Loucy (cell line): Measurements from ENCODE around the gene CIBAR2.

Experiments
- H2AFZ ChIP-seq: fragments of 200-600 bp; sonication (generic); 2 replicates; pipeline ENCODE4 v1.6.0; 2016; ENCODE audit warnings: antibody characterized with exemption, mild to moderate bottlenecking, low read length, moderate library complexity
- H3F3A ChIP-seq: fragments of 200-600 bp; 2 replicates; pipeline ENCODE4 v1.6.0; 2016; ENCODE audit warnings: antibody characterized with exemption, low read depth, mild to moderate bottlenecking
- H3K27me3 ChIP-seq: fragments of 200-600 bp; sonication (generic); 2 replicates; pipeline ENCODE4 v1.6.1; 2014; ENCODE audit warnings: low read length, mild to moderate bottlenecking; ENCODE audit not compliant: insufficient read depth, poor library complexity, severe bottlenecking
- H3K36me3 ChIP-seq: fragments of 200-600 bp; sonication (generic); 2 replicates; pipeline ENCODE4 v1.6.1; 2016; ENCODE audit warnings: low read length; ENCODE audit not compliant: insufficient read depth
- H3K4me1 ChIP-seq: fragments of 200-600 bp; sonication (generic); 2 replicates; pipeline ENCODE4 v1.5.1; 2014; ENCODE audit warnings: low read length, mild to moderate bottlenecking; ENCODE audit not compliant: insufficient read depth, poor library complexity, severe bottlenecking
- H3K4me2 ChIP-seq: fragments of 200-600 bp; sonication (generic); 2 replicates; pipeline ENCODE4 v1.6.0; 2014; ENCODE audit warnings: antibody characterized with exemption, low read length, low read depth, mild to moderate bottlenecking; ENCODE audit not compliant: poor library complexity, severe bottlenecking
- H3K4me3 ChIP-seq: fragments of 200-600 bp; sonication (generic); 2 replicates; pipeline ENCODE4 v1.5.1; 2014; ENCODE audit warnings: low read length, mild to moderate bottlenecking, mixed read lengths; ENCODE audit not compliant: poor library complexity, severe bottlenecking
- H3K79me2 ChIP-seq: fragments of 200-600 bp; sonication (generic); 2 replicates; pipeline ENCODE4 v1.6.1; 2014; ENCODE audit warnings: low read length; ENCODE audit not compliant: insufficient read depth
- H3K9ac ChIP-seq: fragments of 200-600 bp; sonication (generic); 2 replicates; pipeline ENCODE4 v1.6.0; 2014; ENCODE audit warnings: mild to moderate bottlenecking, low read depth, low read length, moderate library complexity; ENCODE audit not compliant: poor library complexity, severe bottlenecking
- H3K9me2 ChIP-seq: fragments of 200-600 bp; sonication (generic); replicated peaks from 2 replicates; pipeline ENCODE4 v1.6.1; 2016; ENCODE audit warnings: low read depth, low read length, mixed read lengths
- H3K9me3 ChIP-seq: fragments of 200-600 bp; sonication (generic); 2 replicates; pipeline ENCODE4 v1.6.1; 2014; ENCODE audit warnings: mild to moderate bottlenecking, antibody characterized with exemption, low read length, low read depth; ENCODE audit not compliant: insufficient read depth
- H4K20me1 ChIP-seq: fragments of 200-600 bp; sonication (generic); 2 replicates; pipeline ENCODE4 v1.6.0; 2014; ENCODE audit warnings: antibody characterized with exemption, low read length, mild to moderate bottlenecking; ENCODE audit not compliant: insufficient read depth, poor library complexity, severe bottlenecking
- CTCF ChIP-seq: fragments of 200-600 bp; sonication (generic); conservative IDR thresholded peaks from 2 replicates; pipeline ENCODE4 v1.5.1; 2014; ENCODE audit warnings: mild to moderate bottlenecking, antibody characterized with exemption, low read length
- EZH2phosphoT487 ChIP-seq: fragments of 200-600 bp; IDR thresholded peaks from 2 replicates; pipeline ENCODE4 v1.6.1; 2018; ENCODE audit warnings: antibody characterized with exemption, mild to moderate bottlenecking, moderate library complexity, borderline replicate concordance

Gene CIBAR2

GRCh38 chr16:85128079-85128837 is 16.0 kb upstream of the CIBAR2 start:
- TF ChIP-seq EZH2phosphoT487 (no peak), CTCF (no peak)
- no peaks in the 10 kb centered on the region for H3K4me1 ChIP-seq

GRCh38 chr16:85127379-85127723 is 15.1 kb upstream of the CIBAR2 start:
- Histone ChIP-seq H3K4me3 (no peak overlapping the region), H4K20me1 (no peaks in the 10 kb centered on the region), H3K79me2 (no peaks in the 10 kb centered on the region), H3K9me3 (no peaks in the 10 kb centered on the region), H3K4me1 (no peaks in the 10 kb centered on the region), H3K36me3 (no peaks in the 10 kb centered on the region), H3K4me2 (no peak overlapping the region), H3K9me2 (no peaks in the 10 kb centered on the region), H3K9ac (no peak overlapping the region), H2AFZ (no peak overlapping the region), H3K27me3 (no peaks in the 10 kb centered on the region), H3F3A (no peaks in the 10 kb centered on the region)
- TF ChIP-seq CTCF: no peak
- TF ChIP-seq EZH2phosphoT487: no peak

More at GRCh38 chr16:85128079-85128837, 16.0 kb upstream of the CIBAR2 start:
- Histone ChIP-seq H3K9ac (no peak overlapping the region), H3K9me2 (no peaks in the 10 kb centered on the region), H3K79me2 (no peaks in the 10 kb centered on the region), H2AFZ (no peak overlapping the region), H3K36me3 (no peaks in the 10 kb centered on the region), H3K27me3 (no peaks in the 10 kb centered on the region), H3F3A (no peaks in the 10 kb centered on the region), H3K4me3 (no peak overlapping the region), H3K9me3 (no peaks in the 10 kb centered on the region), H3K4me2 (no peak overlapping the region), H4K20me1 (no peaks in the 10 kb centered on the region)

- H3K4me2 ChIP-seq: no peak overlapping the region
- H3K4me1 ChIP-seq: no peaks in the 10 kb centered on the region
- TF ChIP-seq EZH2phosphoT487 (no peak), CTCF (no peak)
- no peak overlapping the region for H2AFZ ChIP-seq
- H3F3A ChIP-seq: no peaks in the 10 kb centered on the region
- H3K36me3 ChIP-seq: no peaks in the 10 kb centered on the region
- H3K9me2 ChIP-seq: no peaks in the 10 kb centered on the region
- H3K9me3 ChIP-seq: no peaks in the 10 kb centered on the region
- H4K20me1 ChIP-seq: no peaks in the 10 kb centered on the region
- H3K27me3 ChIP-seq: no peaks in the 10 kb centered on the region
- no peak overlapping the region for H3K4me3 ChIP-seq
- no peak overlapping the region for H3K9ac ChIP-seq
- H3K79me2 ChIP-seq: no peaks in the 10 kb centered on the region
These were observed 14.6 kb upstream of the CIBAR2 start for GRCh38 chr16:85126705-85127378.
